GM21526 (cell line): ENCODE data around the gene CD36.

Experiments
- ATAC-seq: cut with Tn5 transposase; IDR thresholded peaks from one replicate; pipeline ENCODE4 v1.9.1; 2021; ENCODE audit warnings: moderate library complexity; ENCODE audit not compliant: unreplicated experiment, low FRiP score

CD36 gene

DNA sequence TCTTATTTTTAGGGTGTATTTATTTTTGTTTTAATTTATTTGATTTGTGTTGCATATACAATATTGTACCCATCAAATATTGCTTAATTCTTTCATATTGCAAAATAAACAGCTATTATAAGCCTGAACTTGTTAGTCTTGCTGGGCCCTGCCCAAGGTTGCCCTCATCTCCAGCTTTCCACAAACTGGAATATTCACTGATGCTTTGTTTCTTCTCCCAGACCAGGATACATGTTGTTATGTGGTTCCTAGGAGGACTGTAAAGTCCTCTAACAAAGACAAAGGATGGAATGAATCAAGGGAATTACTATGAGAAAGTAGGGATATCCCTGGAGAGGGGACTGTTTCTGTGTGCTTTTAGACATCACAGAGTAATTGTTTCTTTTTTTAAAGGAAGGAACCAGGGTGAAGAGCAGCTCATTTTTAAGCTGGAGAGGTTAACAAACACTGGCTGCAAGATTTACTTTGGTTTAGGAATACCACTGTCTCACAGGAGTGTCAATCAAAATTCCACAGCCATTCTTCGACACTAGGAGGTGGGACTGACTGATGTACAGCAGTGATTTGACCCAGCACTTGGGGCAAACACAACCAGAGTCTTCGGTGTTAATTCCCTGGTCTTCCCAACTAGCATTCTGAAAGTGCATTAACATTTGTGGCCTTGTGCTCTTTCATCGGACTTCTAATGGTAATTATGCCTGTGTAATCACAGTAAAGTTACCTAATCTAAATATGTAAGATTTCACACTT lies 14.8 kb upstream of the CD36 start:
- ATAC-seq: no peak

DNA sequence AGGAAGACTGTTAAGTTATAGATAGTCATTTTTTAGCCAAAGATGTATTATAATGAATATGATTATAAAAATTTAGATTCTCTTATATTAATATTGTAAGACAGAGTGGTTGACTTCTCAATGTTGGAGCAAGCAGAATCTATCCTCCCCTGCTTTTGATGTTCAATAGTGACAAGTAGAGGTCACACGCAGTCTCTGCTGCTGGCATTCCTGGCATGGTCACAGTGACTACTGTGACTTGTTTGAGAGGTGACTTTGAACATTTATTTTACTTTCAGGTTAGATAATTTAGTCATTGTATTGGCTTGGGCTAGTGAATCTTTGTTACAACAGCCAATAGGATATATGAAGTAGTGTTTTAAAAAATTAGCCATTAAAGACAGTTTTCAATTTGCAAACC lies 13.7 kb upstream of the CD36 start:
- ATAC-seq: no peak

DNA sequence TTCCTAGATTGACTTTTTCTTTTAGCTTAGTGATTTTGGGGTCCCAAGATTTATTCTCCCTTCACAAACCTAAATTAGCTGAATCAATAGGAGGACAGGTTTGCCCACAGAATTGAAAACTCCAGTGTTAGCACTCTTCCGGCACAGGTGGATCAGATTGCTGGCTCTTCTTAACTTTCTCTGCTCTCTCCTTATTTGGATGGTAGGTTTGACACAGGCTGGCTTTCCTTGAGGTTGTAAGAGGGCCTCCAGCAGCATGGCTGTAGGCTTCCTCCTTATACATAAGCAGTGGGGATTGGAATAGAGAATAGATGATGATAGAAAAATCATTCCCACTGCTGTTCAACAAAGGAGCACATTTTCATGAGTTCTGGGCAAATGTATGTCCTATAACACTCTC lies 9.4 kb upstream of the CD36 start:
- ATAC-seq: no peak

GRCh38 chr7:80630608-80631405 lies 7.6 kb upstream of the CD36 start:
- no peak for ATAC-seq

DNA sequence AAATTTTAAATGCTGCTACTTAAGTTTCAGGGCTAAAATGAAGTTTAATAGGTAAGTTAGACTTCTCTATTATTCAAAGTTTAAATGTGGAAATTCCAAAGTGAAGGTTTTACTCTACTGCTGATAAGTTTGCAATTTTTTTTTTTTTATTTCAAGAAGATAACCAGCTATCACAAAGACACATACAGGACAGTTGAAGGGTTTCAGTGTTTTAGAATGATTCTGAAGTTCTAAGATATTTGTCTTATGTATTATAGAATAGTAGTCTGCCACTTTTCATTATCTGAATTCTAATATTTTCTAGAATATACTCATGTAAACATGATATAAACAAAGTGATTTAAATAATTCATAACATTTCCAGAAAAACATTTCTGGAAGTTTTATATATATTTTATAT lies 7.0 kb upstream of the CD36 start:
- no peak for ATAC-seq

DNA sequence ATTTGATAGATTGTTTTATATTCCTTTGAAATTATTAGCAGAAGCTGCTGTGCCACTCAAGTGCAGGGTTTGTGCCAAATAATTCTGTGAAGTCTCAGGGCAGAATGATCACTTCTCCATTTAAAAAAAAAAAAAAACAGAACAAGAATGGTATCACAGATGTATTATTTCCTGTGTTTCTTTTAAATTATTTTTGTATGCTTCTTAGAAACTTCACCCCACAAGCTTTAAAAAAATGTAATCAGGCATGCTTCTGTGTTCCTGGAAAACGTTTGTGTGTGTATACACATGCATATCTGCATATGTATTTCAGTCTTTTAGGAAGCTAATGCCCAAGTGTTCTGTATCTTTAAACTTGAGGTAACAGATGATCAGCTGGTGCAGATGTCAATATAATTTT lies 6.3 kb upstream of the CD36 start:
- ATAC-seq: no peak

GRCh38 chr7:80632819-80633218 lies 5.6 kb upstream of the CD36 start:
- ATAC-seq: no peak

GRCh38 chr7:80634505-80634904 lies 3.9 kb upstream of the CD36 start:
- no peak for ATAC-seq

DNA sequence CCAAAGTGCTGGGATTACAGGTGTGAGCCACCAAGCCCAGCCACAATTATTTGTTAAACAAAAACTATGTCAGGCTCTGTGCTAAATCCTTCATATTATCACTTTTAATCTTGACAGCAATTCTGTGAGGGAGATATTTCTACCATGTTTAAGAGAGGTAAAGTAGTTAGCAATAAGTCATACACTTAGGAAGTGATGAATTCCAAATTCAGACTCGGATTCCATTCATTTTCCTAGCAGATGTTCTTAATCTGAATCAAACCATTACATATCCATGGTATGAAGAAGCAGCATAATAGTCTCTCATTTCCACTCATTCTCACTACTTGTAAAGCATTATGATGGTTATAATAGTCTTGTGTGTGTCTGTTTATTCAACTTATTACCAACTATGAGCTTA lies 2.9 kb upstream of the CD36 start:
- ATAC-seq: no peak

- ATAC-seq: no peak
Measured at GRCh38 chr7:80635998-80636397, 2.4 kb upstream of the CD36 start.

GRCh38 chr7:80636709-80637108 lies 1.7 kb upstream of the CD36 start:
- ATAC-seq: no peak

DNA sequence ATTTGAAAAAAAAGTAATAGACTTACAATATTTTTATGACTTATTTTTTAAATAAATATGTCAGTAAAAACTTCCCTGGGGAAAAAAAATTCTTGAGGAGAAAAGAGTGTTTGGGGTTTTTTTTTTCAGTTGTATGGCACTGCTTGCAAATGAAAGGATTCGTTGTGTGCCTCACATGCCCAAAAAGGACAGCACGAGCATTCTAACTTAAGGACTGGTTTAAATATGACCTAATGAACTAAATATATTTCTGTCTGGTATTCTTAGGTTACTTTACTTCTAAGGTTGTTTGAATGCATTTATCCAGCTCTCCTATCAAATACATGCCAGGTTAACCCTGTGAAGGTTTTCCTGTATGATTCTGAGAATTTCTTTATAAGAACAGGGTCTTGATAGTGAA lies 988 bp upstream of the CD36 start:
- no peak for ATAC-seq

- ATAC-seq: no peak
Measured at GRCh38 chr7:80639011-80639410, 569 bp downstream of the CD36 start.

DNA sequence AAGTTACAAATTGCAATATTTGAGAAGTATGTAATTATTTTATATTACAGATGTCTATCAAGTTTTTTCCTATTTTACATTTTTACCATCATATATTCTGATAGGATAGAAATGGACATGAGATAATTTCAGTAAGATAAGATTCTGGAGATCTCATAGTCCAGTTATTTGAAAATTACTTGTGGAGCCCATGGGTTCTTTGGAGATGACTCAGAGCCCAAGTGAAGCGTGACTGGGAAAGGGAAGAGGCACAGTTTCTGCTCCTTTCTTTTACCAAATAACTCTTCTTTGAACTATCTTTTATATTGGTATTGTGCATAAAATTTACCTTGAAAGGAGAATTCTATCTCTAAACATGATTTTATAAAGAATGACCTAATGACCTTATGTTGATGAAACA lies 2.4 kb downstream of the CD36 start:
- ATAC-seq: no peak

DNA sequence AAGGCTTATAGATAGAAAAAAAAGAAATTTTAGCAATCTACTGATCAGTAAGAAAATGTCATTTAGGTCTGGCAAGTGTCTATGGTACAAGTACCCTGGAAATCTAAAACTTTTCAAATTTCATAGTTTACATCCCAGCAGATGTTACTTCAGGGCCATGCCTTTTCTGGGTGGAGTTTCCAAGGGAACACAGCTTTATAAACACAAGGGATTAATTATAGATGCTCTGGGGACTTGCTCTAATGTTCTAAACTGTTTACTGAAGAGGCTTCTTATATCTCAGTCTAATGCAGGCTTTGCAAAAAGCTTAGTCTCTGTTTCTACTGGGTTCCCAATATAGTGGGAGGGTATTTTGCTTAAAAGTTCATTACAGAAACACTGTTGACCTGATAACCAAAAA lies 3.1 kb downstream of the CD36 start:
- ATAC-seq: no peak

- no peak for ATAC-seq
Measured at GRCh38 chr7:80642871-80643270, 4.4 kb downstream of the CD36 start.

DNA sequence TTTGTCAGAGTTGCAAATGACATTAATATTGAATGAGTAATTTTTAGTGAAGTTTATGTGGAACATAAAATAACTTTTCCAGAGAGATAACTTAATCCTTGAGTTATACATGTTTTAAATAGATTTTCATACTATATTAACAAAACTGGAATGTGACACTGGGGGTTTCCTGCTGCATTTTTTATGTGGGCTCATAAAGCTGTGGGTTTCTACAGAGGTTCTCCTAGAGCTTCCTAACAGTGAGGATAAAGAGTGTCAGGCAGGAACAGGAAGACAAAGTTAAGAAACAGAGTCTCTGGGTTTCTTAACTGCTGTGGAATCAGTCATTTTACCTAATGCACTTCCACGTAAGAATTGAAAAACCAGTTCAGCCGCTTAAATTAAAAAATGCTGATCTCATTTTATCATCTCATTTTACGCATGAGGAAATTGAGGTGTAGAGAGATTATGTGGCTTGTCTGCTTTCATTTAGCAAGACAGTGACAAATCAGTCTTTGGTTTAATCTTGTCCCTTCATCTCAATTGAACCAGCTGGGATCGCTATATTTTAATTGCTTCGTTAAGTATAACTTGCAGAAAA lies 5.0 kb downstream of the CD36 start:
- ATAC-seq: no peak

GRCh38 chr7:80644054-80644453 lies 5.6 kb downstream of the CD36 start:
- ATAC-seq: no peak

- no peak for ATAC-seq
Measured at GRCh38 chr7:80646083-80646865, 7.8 kb downstream of the CD36 start.

DNA sequence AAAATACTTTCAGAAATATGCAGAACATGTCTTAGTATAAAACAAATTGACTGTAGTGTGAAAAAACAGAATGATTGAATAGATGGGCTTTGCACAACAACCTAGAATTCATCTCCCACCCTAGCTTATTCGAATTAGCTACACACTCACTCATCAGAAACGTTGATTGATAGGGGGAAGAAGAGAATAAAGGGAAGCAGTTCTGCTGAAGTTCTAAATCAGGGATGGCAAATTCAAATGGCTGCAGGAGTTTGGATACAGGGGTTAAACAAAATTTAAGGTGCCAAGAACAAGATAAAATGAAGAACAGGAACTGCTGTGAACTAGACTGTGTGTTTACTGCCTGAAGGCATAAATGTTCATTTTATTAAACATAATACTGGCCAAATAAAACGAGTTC lies 9.0 kb downstream of the CD36 start:
- no peak for ATAC-seq

- ATAC-seq: no peak
Measured at GRCh38 chr7:80648031-80648600, 9.7 kb downstream of the CD36 start.
